H9 (cell line): ENCODE results near the gene DENND4A. TPM values are rescaled to one million over a fixed set of nuclear protein-coding genes. Genes with fewer than 3 reads are reported as not detected.

Experiments
- DNase-seq: peaks from one replicate; pipeline ENCODE4 v3.0.0-alpha.2; 2017
- H2AFZ ChIP-seq: one replicate; pipeline ENCODE4 v1.6.1; 2013; ENCODE audit warnings: mild to moderate bottlenecking, low read length, control low read depth, moderate library complexity
- H2AK5ac ChIP-seq: 2 replicates; pipeline ENCODE4 v1.6.1; 2013; ENCODE audit warnings: low read length, control low read depth, mixed read lengths; ENCODE audit not compliant: insufficient read length
- H2BK120ac ChIP-seq: one replicate; pipeline ENCODE4 v1.6.1; 2013; ENCODE audit warnings: low read depth, mild to moderate bottlenecking, low read length, control low read depth, inconsistent platforms; ENCODE audit not compliant: poor library complexity, severe bottlenecking
- H2BK12ac ChIP-seq: 2 replicates; pipeline ENCODE4 v1.6.1; 2013; ENCODE audit warnings: low read length, control low read depth, mixed read lengths, low read depth; ENCODE audit not compliant: insufficient read length
- H2BK15ac ChIP-seq: 2 replicates; pipeline ENCODE4 v1.6.1; 2013; ENCODE audit warnings: low read depth, low read length, control low read depth
- H2BK20ac ChIP-seq: one replicate; pipeline ENCODE4 v1.6.1; 2013; ENCODE audit warnings: low read depth, mild to moderate bottlenecking, low read length, control low read depth, inconsistent platforms; ENCODE audit not compliant: poor library complexity, severe bottlenecking
- H2BK5ac ChIP-seq: 2 replicates; pipeline ENCODE4 v1.6.1; 2013; ENCODE audit warnings: low read length, control low read depth, mixed read lengths; ENCODE audit not compliant: insufficient read length
- H3K14ac ChIP-seq: 2 replicates; pipeline ENCODE4 v1.6.1; 2013; ENCODE audit warnings: low read length, control low read depth; ENCODE audit not compliant: insufficient read depth
- H3K18ac ChIP-seq: 2 replicates; pipeline ENCODE4 v1.6.1; 2013; ENCODE audit warnings: low read depth, mild to moderate bottlenecking, mixed read lengths, low read length, control low read depth; ENCODE audit not compliant: insufficient read length
- H3K23ac ChIP-seq: 2 replicates; pipeline ENCODE4 v1.6.1; 2013; ENCODE audit warnings: low read length, control low read depth, mixed read lengths, low read depth; ENCODE audit not compliant: insufficient read length
- H3K23me2 ChIP-seq: 2 replicates; pipeline ENCODE4 v1.6.1; 2013; ENCODE audit warnings: low read depth, mild to moderate bottlenecking, mixed read lengths, low read length, control low read depth; ENCODE audit not compliant: insufficient read length, poor library complexity, severe bottlenecking
- H3K27ac ChIP-seq: 2 replicates; pipeline ENCODE4 v1.5.1; 2013; ENCODE audit warnings: low read length, control low read depth, mixed read lengths, low read depth; ENCODE audit not compliant: insufficient read length
- H3K27me3 ChIP-seq: 2 replicates; pipeline ENCODE4 v1.6.1; 2013; ENCODE audit warnings: low read length, control low read depth, inconsistent platforms; ENCODE audit not compliant: insufficient read depth
- H3K4ac ChIP-seq: 2 replicates; pipeline ENCODE4 v1.6.1; 2013; ENCODE audit warnings: low read depth, mild to moderate bottlenecking, control low read depth, inconsistent platforms, low read length, moderate library complexity
- H3K4me1 ChIP-seq: 2 replicates; pipeline ENCODE4 v1.6.1; 2013; ENCODE audit warnings: low read length, control low read depth, inconsistent platforms; ENCODE audit not compliant: insufficient read depth
- H3K4me2 ChIP-seq: 2 replicates; pipeline ENCODE4 v1.6.1; 2013; ENCODE audit warnings: low read length, control low read depth, mixed read lengths; ENCODE audit not compliant: insufficient read length, insufficient read depth
- H3K56ac ChIP-seq: 2 replicates; pipeline ENCODE4 v1.6.1; 2013; ENCODE audit warnings: low read depth, mild to moderate bottlenecking, mixed read lengths, low read length, control low read depth; ENCODE audit not compliant: insufficient read length
- H3K79me1 ChIP-seq: 2 replicates; pipeline ENCODE4 v1.6.1; 2013; ENCODE audit warnings: low read depth, mild to moderate bottlenecking, moderate library complexity, low read length, control low read depth, inconsistent platforms; ENCODE audit not compliant: insufficient read depth, poor library complexity, severe bottlenecking
- H3K79me2 ChIP-seq: 2 replicates; pipeline ENCODE4 v1.6.1; 2013; ENCODE audit warnings: low read length, control low read depth, inconsistent platforms; ENCODE audit not compliant: insufficient read depth
- H3K9ac ChIP-seq: 2 replicates; pipeline ENCODE4 v1.6.1; 2013; ENCODE audit warnings: low read length, control low read depth, mixed read lengths; ENCODE audit not compliant: insufficient read length; ENCODE audit errors: extremely low read depth
- H3K9me3 ChIP-seq: one replicate; pipeline ENCODE4 v1.6.1; 2013; ENCODE audit warnings: low read depth, low read length, inconsistent platforms; ENCODE audit not compliant: control insufficient read depth
- H3T11ph ChIP-seq: one replicate; pipeline ENCODE4 v1.6.1; 2013; ENCODE audit warnings: mild to moderate bottlenecking, low read length, control low read depth, inconsistent platforms
- H4K20me1 ChIP-seq: one replicate; pipeline ENCODE4 v1.6.1; 2013; ENCODE audit not compliant: control insufficient read depth, insufficient read length, insufficient read depth
- H4K5ac ChIP-seq: 2 replicates; pipeline ENCODE4 v1.6.1; 2013; ENCODE audit warnings: low read depth, mild to moderate bottlenecking, mixed read lengths, low read length, control low read depth; ENCODE audit not compliant: insufficient read length
- H4K8ac ChIP-seq: replicated peaks from 2 replicates; pipeline ENCODE4 v1.6.1; 2013; ENCODE audit warnings: low read length, control low read depth, mixed read lengths, low read depth; ENCODE audit not compliant: insufficient read length
- H4K91ac ChIP-seq: 2 replicates; pipeline ENCODE4 v1.6.1; 2013; ENCODE audit warnings: low read depth, mild to moderate bottlenecking, moderate library complexity, mixed read lengths, low read length, control low read depth; ENCODE audit not compliant: insufficient read length
- H3K27ac Mint-ChIP-seq, 3 experiments: 2 replicates in 2 of 3; 3 replicates in 1 of 3; pipeline ENCODE4 v1.8.0; 2020 to 2021; ENCODE audit warnings: mixed read lengths in 3 of 3, mild to moderate bottlenecking in 1 of 3, moderate library complexity in 1 of 3
- H3K27me3 Mint-ChIP-seq: 2 replicates; pipeline ENCODE4 v1.8.0; 2021; ENCODE audit warnings: low read depth, mild to moderate bottlenecking, moderate library complexity, mixed read lengths
- H3K36me3 Mint-ChIP-seq, 3 experiments: 2 replicates in 2 of 3; 3 replicates in 1 of 3; pipeline ENCODE4 v1.8.0; 2020 to 2021; ENCODE audit warnings: low read depth in 3 of 3, mixed read lengths in 3 of 3; ENCODE audit not compliant: insufficient read depth in 1 of 3
- H3K4me1 Mint-ChIP-seq, 2 experiments: 2 replicates each; pipeline ENCODE4 v1.8.0; 2020; ENCODE audit warnings: mixed read lengths in 2 of 2
- H3K4me3 Mint-ChIP-seq, 2 experiments: 2 replicates in 1 of 2; 3 replicates in 1 of 2; pipeline ENCODE4 v1.8.0; 2020 to 2021; ENCODE audit warnings: mild to moderate bottlenecking in 2 of 2, mixed read lengths in 2 of 2, moderate library complexity in 1 of 2
- H3K9me3 Mint-ChIP-seq, 2 experiments: 2 replicates in 1 of 2; 3 replicates in 1 of 2; pipeline ENCODE4 v1.8.0; 2020; ENCODE audit warnings: mild to moderate bottlenecking in 2 of 2, mixed read lengths in 2 of 2, moderate library complexity in 1 of 2
- CTCF ChIP-seq: fragments of 200-600 bp; sonication (generic); conservative IDR thresholded peaks from 3 replicates; pipeline ENCODE4 v1.8.0; 2021; ENCODE audit warnings: antibody characterized with exemption, mild to moderate bottlenecking
- WGBS: extraction: QIAGEN DNeasy Blood & Tissue Kit; methylation state at CpG from one replicate; pipeline ENCODE4 v1.1.7; 2013; ENCODE audit warnings: missing lambda C conversion rate, low lambda C conversion rate, mixed read lengths; ENCODE audit not compliant: insufficient read length; ENCODE audit errors: extremely low coverage; 5-methylcytosine and 5-hydroxymethylcytosine counted together
- total RNA-seq: library from RNA; stranded (reverse); gene quantifications from 2 replicates; pipeline ENCODE4 v1.2.1, GENCODE V29; 2021

The DENND4A gene
- total RNA-seq, 1 experiment from 2014 or later: 4.7 TPM

- Histone ChIP-seq H3K18ac (no peak overlapping the region), H2BK5ac (no peak overlapping the region), H4K91ac (no peak overlapping the region), H3K27me3 (no peaks in the 10 kb centered on the region), H2BK12ac (no peak overlapping the region), H3K4ac (no peak overlapping the region), H3K9me3 (no peaks in the 10 kb centered on the region), H4K8ac (no peak overlapping the region), H2BK20ac (no peak overlapping the region), H4K5ac (no peak overlapping the region), H3K14ac (no peak overlapping the region), H4K20me1 (no peaks in the 10 kb centered on the region), H3K79me2 (no peaks in the 10 kb centered on the region), H3K9ac (no peak overlapping the region), H3K4me1 (no peaks in the 10 kb centered on the region), H3T11ph (no peak overlapping the region), H2AK5ac (no peak overlapping the region), H3K79me1 (no peaks in the 10 kb centered on the region), H2AFZ (no peak overlapping the region), H2BK15ac (no peak overlapping the region), H2BK120ac (no peak overlapping the region), H3K4me2 (no peak overlapping the region), H3K27ac (no peak overlapping the region), H3K23me2 (no peaks in the 10 kb centered on the region), H3K23ac (no peak overlapping the region), H3K56ac (no peak overlapping the region)
- no peak for TF ChIP-seq CTCF
- Mint-ChIP-seq H3K4me1 (no peaks in the 10 kb centered on the region), H3K27me3 (0 out of 2 replicates have a peak, but pooled peaks cover 2% of the 10 kb centered on the region), H3K27ac (no peak overlapping the region), H3K9me3 (no peaks in the 10 kb centered on the region), H3K36me3 (no peaks in the 10 kb centered on the region), H3K4me3 (no peak overlapping the region)
- no CpG with 5 or more reads among the region's 6 CpGs for WGBS
- DNase-seq: no peak
These were observed 6.9 kb downstream of the DENND4A start for GRCh38 chr15:65785151-65785550.
